ENCODE data around the gene TMEM147.

GRCh38 chr19:35506011-35506410 is 39.4 kb upstream of the TMEM147 start:
- TF ChIP-seq CTCF (IDR thresholded peaks at IDR 0.05; ENCODE audit: insufficient read depth, low read length, poor library complexity, severe bottlenecking) (no peak), EZH2phosphoT487 (conservative IDR thresholded peaks at IDR 0.05; ENCODE audit: low read length) (no peak)
